ENCODE measurements around the gene IQSEC3.
"Not testable (repeated sequence)": the region's sequence is repeated elsewhere in the genome, so short reads cannot be mapped to it uniquely, and the experiment has no call there.

IQSEC3 gene

GRCh38 chr12:66428-66781 lies at the start of gene IQSEC3:
Gene IQSEC3 (plus strand): TSS chr12:66767. CDS start chr12:66883, 116 bp downstream.
- DNase-seq: not testable (repeated sequence)

GRCh38 chr12:17370-18340 lies 48.9 kb upstream of the IQSEC3 start:
- not testable (repeated sequence) for DNase-seq

GRCh38 chr12:18821-19567 lies 47.6 kb upstream of the IQSEC3 start:
- not testable (repeated sequence) for DNase-seq

- DNase-seq: not testable (repeated sequence)
Observed at GRCh38 chr12:19906-20305, 46.7 kb upstream of the IQSEC3 start.

- no peak for DNase-seq
Observed at GRCh38 chr12:20757-21156, 45.8 kb upstream of the IQSEC3 start.

- no peak for DNase-seq
Observed at GRCh38 chr12:21301-22189, 45.0 kb upstream of the IQSEC3 start.

GRCh38 chr12:22190-22529 lies 44.4 kb upstream of the IQSEC3 start:
- DNase-seq: no peak

- no peak for DNase-seq
Observed at GRCh38 chr12:22530-23201, 43.9 kb upstream of the IQSEC3 start.

- not testable (repeated sequence) for DNase-seq
Observed at GRCh38 chr12:27904-28303, 38.7 kb upstream of the IQSEC3 start.

- not testable (repeated sequence) for DNase-seq
Observed at GRCh38 chr12:38775-39174, 27.8 kb upstream of the IQSEC3 start.

- DNase-seq: not testable (repeated sequence)
Observed at GRCh38 chr12:39555-40265, 26.9 kb upstream of the IQSEC3 start.

GRCh38 chr12:44352-44751 lies 22.2 kb upstream of the IQSEC3 start:
- DNase-seq: not testable (repeated sequence)

GRCh38 chr12:45235-45990 lies 21.2 kb upstream of the IQSEC3 start:
- DNase-seq: not testable (repeated sequence)

GRCh38 chr12:45991-46358 lies 20.6 kb upstream of the IQSEC3 start:
- not testable (repeated sequence) for DNase-seq

GRCh38 chr12:46542-46941 lies 20.0 kb upstream of the IQSEC3 start:
- DNase-seq: not testable (repeated sequence)

- DNase-seq: not testable (repeated sequence)
Observed at GRCh38 chr12:47699-48226, 18.8 kb upstream of the IQSEC3 start.

- DNase-seq: not testable (repeated sequence)
Observed at GRCh38 chr12:49149-49548, 17.4 kb upstream of the IQSEC3 start.

GRCh38 chr12:51087-51486 lies 15.5 kb upstream of the IQSEC3 start:
- not testable (repeated sequence) for DNase-seq

GRCh38 chr12:51962-52361 lies 14.6 kb upstream of the IQSEC3 start:
- DNase-seq: not testable (repeated sequence)

Measured in NCI-H226 (cell line).